B cell (primary cell): Measurements from ENCODE around the gene SARNP.

Source experiments
- EZH2 ChIP-seq: IDR thresholded peaks from 2 replicates; pipeline ENCODE4 v1.6.1; 2012; ENCODE audit warnings: borderline replicate concordance, low read depth, mild to moderate bottlenecking, moderate library complexity, low read length; ENCODE audit not compliant: insufficient read depth, poor library complexity, severe bottlenecking
- TF ChIP-seq, protein P1 (sequence below): fragments of 200-600 bp; IDR thresholded peaks from one replicate; pipeline ENCODE4 v1.8.0; 2022; ENCODE audit warnings: antibody characterized with exemption, mild to moderate bottlenecking

DNA sequence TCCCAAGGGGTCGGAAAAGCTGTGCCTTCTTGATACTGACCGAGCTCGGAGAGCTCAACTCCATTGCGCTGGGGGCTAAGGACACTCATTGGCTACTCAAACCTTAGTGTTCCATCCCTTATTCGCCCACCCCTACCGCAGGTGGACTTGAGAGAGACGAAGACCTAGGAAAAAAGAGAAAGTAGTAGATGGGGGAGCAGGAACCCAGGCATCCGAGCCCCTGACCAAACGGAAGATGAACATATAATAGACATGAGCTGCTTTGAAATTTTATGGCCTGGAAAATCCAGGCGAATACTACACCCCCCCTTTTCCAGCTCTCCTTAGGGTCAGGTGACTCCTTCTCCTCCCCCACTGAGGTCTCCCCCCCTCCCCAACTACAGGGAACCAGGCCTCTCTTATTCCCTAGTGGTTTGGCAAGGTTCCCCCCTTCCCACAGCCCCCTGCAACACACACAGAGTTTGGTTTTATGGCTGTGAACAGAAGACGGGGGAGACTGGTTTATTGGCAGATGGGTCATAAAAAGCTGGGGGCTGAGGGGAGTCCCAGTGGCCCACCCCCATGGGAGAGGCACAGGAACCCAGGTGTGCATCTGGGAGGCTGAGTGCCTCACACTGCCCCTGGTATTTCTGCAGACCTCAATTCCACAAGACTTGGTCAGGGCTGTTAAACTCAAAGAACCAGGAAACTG lies 73.0 kb downstream of the SARNP start:
- TF ChIP-seq, protein P1, sequence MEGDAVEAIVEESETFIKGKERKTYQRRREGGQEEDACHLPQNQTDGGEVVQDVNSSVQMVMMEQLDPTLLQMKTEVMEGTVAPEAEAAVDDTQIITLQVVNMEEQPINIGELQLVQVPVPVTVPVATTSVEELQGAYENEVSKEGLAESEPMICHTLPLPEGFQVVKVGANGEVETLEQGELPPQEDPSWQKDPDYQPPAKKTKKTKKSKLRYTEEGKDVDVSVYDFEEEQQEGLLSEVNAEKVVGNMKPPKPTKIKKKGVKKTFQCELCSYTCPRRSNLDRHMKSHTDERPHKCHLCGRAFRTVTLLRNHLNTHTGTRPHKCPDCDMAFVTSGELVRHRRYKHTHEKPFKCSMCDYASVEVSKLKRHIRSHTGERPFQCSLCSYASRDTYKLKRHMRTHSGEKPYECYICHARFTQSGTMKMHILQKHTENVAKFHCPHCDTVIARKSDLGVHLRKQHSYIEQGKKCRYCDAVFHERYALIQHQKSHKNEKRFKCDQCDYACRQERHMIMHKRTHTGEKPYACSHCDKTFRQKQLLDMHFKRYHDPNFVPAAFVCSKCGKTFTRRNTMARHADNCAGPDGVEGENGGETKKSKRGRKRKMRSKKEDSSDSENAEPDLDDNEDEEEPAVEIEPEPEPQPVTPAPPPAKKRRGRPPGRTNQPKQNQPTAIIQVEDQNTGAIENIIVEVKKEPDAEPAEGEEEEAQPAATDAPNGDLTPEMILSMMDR, result no peak
- TF ChIP-seq EZH2, result no peak
